A673 (cell line): Measurements from ENCODE around the gene NTN1.

Experiments
- CTCF ChIP-seq: fragments of 300-800, 200-600 bp; sonication (generic); conservative IDR thresholded peaks from 2 replicates; pipeline ENCODE4 v1.5.1; 2017; ENCODE audit warnings: low read depth, mild to moderate bottlenecking, antibody characterized with exemption, low read length, moderate library complexity, mixed read lengths
- EZH2 ChIP-seq: fragments of 200-600 bp; sonication (generic); IDR thresholded peaks from 2 replicates; pipeline ENCODE4 v1.6.1; 2017; ENCODE audit warnings: borderline replicate concordance, low read depth, mild to moderate bottlenecking, mixed read lengths, antibody characterized with exemption, low read length; ENCODE audit not compliant: poor library complexity, severe bottlenecking

GRCh38 chr17:9266697-9267117 is 245.4 kb downstream of the NTN1 start:
- TF ChIP-seq CTCF (no peak), EZH2 (no peak)
